Parathyroid adenoma (tissue), 2 donors: ENCODE measurements around the gene TBCD.

ENCODE experiments used
- H2AFZ ChIP-seq: fragments of 300-600 bp; sonication (generic); one replicate; pipeline ENCODE4 v1.7.0; 2017; ENCODE audit warnings: antibody characterized with exemption, mild to moderate bottlenecking
- H3K27ac ChIP-seq: fragments of 300-600 bp; sonication (generic); one replicate; pipeline ENCODE4 v1.7.0; 2017
- H3K27me3 ChIP-seq: fragments of 300-600 bp; sonication (generic); one replicate; pipeline ENCODE4 v1.7.0; 2017; ENCODE audit warnings: low read length; ENCODE audit not compliant: control insufficient read depth, insufficient read depth
- H3K36me3 ChIP-seq: fragments of 300-600 bp; sonication (generic); one replicate; pipeline ENCODE4 v1.7.0; 2017; ENCODE audit warnings: low read length; ENCODE audit not compliant: control insufficient read depth, insufficient read depth
- H3K4me1 ChIP-seq: fragments of 300-600 bp; sonication (generic); one replicate; pipeline ENCODE4 v1.7.0; 2017; ENCODE audit warnings: control low read depth
- H3K4me2 ChIP-seq: fragments of 300-600 bp; sonication (generic); one replicate; pipeline ENCODE4 v1.7.0; 2017; ENCODE audit warnings: low read length
- H3K4me3 ChIP-seq: fragments of 300-600 bp; sonication (generic); one replicate; pipeline ENCODE4 v1.7.0; 2017; ENCODE audit warnings: low read depth, low read length
- H3K79me2 ChIP-seq: fragments of 300-600 bp; sonication (generic); one replicate; pipeline ENCODE4 v1.7.0; 2017; ENCODE audit warnings: control low read depth
- H3K9ac ChIP-seq: fragments of 300-600 bp; sonication (generic); one replicate; pipeline ENCODE4 v1.7.0; 2017; ENCODE audit warnings: mild to moderate bottlenecking
- H3K9me3 ChIP-seq: fragments of 300-600 bp; sonication (generic); one replicate; pipeline ENCODE4 v1.7.0; 2017; ENCODE audit warnings: low read length; ENCODE audit not compliant: control insufficient read depth
- TF ChIP-seq, protein P1 (sequence below): fragments of 300-600 bp; sonication (generic); IDR thresholded peaks from one replicate; pipeline ENCODE4 v1.7.0; 2017; ENCODE audit warnings: antibody characterized with exemption, mild to moderate bottlenecking
- donor health status: primary hyperparathyroidism.

The TBCD gene

DNA sequence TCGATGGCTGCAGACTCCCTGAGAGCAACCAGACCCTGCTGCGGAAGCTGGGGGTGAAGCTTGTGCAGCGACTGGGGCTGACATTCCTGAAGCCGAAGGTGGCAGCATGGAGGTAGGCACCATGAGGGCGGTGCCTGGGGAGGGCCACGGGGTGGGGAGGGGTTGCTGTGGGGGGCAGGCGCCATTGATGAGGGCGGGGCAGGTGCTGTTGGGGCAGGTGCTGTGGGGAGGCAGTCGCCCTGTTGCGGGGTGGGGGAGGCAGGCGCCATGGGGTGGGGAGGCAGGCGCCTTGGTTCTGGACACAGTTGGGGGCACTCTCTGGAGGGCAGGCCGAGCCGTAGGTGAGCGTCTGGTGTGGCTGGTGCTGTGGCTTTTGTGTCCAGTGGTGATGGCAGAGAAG lies 49.0 kb downstream of the TBCD start:
- no peaks in the 10 kb centered on the region for H3K9me3 ChIP-seq
- H2AFZ ChIP-seq: no peak overlapping the region
- no peak overlapping the region for H3K9ac ChIP-seq
- H3K79me2 ChIP-seq: peaks cover 26% of the 10 kb centered on the region
- H3K27ac ChIP-seq: no peak overlapping the region
- H3K4me3 ChIP-seq: no peak overlapping the region
- no peaks in the 10 kb centered on the region for H3K36me3 ChIP-seq
- no peaks in the 10 kb centered on the region for H3K27me3 ChIP-seq
- no peaks in the 10 kb centered on the region for H3K4me1 ChIP-seq
- TF ChIP-seq, protein P1, sequence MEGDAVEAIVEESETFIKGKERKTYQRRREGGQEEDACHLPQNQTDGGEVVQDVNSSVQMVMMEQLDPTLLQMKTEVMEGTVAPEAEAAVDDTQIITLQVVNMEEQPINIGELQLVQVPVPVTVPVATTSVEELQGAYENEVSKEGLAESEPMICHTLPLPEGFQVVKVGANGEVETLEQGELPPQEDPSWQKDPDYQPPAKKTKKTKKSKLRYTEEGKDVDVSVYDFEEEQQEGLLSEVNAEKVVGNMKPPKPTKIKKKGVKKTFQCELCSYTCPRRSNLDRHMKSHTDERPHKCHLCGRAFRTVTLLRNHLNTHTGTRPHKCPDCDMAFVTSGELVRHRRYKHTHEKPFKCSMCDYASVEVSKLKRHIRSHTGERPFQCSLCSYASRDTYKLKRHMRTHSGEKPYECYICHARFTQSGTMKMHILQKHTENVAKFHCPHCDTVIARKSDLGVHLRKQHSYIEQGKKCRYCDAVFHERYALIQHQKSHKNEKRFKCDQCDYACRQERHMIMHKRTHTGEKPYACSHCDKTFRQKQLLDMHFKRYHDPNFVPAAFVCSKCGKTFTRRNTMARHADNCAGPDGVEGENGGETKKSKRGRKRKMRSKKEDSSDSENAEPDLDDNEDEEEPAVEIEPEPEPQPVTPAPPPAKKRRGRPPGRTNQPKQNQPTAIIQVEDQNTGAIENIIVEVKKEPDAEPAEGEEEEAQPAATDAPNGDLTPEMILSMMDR: no peak
- no peak overlapping the region for H3K4me2 ChIP-seq

DNA sequence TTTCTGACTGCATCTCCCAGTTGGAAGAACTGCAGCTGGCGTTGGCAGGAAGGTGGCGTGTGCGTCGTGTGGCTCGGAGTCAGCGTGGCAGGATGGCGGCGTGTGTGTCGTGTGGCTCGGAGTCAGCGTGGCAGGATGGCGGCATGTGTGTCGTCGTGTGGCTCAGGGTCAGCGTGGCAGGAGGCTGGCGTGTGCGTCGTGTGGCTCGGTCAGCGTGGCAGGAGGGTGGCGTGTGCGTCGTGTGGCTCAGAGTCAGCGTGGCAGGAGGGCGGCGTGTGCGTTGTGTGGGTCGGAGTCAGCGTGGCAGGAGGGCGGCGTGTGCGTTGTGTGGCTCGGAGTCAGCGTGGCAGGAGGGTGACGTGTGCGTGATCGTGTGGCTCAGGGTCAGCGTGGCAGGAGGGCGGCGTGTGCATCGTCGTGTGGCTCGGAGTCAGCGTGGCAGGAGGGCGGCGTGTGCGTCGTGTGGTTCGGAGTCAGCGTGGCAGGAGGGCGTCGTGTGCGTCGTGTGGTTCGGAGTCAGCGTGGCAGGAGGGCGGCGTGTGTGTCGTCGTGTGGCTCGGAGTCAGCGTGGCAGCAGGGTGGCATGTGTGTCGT lies 49.6 kb downstream of the TBCD start:
- Histone ChIP-seq H3K4me1 (peaks cover 6% of the 10 kb centered on the region), H3K9me3 (no peaks in the 10 kb centered on the region), H2AFZ (no peak overlapping the region), H3K27ac (no peak overlapping the region), H3K9ac (no peak overlapping the region), H3K79me2 (peaks cover 26% of the 10 kb centered on the region), H3K27me3 (no peaks in the 10 kb centered on the region), H3K36me3 (no peaks in the 10 kb centered on the region), H3K4me2 (no peak overlapping the region), H3K4me3 (no peak overlapping the region)
- TF ChIP-seq, protein P1: no peak

DNA sequence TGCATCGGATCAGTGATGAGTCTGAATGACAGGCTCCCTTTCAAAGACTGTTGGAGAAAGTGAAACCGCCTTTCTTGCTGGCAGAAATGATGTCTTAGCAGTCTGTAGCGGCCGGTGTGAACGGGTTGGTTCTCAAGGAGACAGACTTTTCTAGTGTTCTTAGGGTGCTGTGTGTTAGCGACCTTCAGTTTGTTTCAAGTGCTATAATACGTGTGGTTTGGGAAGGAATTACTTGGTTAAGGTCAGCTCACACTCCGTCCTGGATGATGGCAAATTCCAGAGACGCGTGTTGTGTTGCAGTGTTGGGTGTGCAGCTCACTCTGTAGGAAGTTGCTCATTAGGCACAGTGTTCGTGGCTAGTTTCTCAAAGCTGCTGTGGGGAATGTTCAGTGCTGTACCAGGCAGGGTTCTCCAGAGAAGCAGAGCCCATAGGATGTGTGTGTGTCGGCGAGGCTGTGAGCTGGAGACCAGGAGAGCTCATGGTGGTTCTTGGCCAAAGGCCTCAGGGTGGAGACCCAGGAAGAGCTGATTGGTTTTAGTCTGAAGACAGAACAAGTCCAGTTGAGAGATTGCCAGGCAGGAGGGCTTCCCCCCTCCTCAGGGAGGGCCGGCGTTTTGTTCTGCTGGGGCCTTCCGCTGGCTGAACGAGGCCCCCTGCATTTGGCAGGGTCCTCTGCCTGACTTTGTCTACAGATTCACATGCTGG lies 50.4 kb downstream of the TBCD start:
- H3K9ac ChIP-seq: no peak overlapping the region
- no peak overlapping the region for H2AFZ ChIP-seq
- H3K79me2 ChIP-seq: peaks cover 28% of the 10 kb centered on the region
- no peaks in the 10 kb centered on the region for H3K27me3 ChIP-seq
- no peak overlapping the region for H3K4me2 ChIP-seq
- no peak overlapping the region for H3K4me3 ChIP-seq
- no peaks in the 10 kb centered on the region for H3K9me3 ChIP-seq
- H3K36me3 ChIP-seq: no peaks in the 10 kb centered on the region
- TF ChIP-seq, protein P1: no peak
- peaks cover 13% of the 10 kb centered on the region for H3K4me1 ChIP-seq
- H3K27ac ChIP-seq: no peak overlapping the region

DNA sequence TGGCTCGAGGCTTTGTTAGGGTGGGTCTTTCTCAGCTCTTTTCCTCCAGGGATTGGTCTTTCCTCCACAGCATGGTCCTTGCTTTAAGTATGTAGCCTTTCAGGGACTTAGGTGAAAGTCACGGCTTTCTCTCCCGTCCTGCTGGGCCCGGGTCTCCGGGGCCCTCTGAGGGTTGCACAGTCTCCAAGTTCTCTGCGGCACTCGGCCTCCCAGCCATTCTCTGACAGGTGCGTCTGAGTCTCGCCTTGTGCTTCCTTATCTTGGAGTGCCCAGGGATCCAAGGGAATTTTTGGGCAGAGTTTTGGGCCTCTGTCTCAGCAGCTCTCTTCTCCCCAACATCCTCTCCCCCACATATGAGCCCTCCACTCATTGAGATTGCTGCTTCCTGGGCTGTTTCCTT lies 51.3 kb downstream of the TBCD start:
- no peak overlapping the region for H3K4me3 ChIP-seq
- TF ChIP-seq, protein P1: no peak
- H3K9ac ChIP-seq: no peak overlapping the region
- H3K4me2 ChIP-seq: no peak overlapping the region
- no peak overlapping the region for H2AFZ ChIP-seq
- no peak overlapping the region for H3K27ac ChIP-seq
- H3K27me3 ChIP-seq: no peaks in the 10 kb centered on the region
- peaks cover 14% of the 10 kb centered on the region for H3K4me1 ChIP-seq
- no peaks in the 10 kb centered on the region for H3K36me3 ChIP-seq
- peaks cover 30% of the 10 kb centered on the region for H3K79me2 ChIP-seq
- no peaks in the 10 kb centered on the region for H3K9me3 ChIP-seq

DNA sequence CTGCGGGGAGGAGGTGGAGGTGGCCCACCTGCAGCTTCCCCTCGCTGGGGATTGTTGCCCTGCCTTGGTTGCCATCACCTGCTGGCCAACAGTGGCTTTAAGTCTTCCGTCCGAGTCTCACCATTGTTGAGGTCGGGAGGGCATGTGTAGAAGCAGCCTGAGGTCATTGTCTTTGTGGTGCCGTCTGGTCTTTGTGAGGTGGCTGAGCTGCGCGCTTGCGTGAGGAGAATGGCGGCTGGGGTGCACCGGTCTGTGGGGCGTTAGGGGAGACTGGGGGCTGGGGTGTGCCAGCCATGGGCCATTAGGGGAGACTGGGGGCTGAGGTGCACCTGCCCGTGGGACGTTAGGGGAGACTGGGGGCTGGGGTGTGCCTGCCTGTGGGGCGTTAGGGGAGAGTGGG lies 51.7 kb downstream of the TBCD start:
- Histone ChIP-seq H3K27me3 (no peaks in the 10 kb centered on the region), H3K9me3 (no peaks in the 10 kb centered on the region), H3K79me2 (peaks cover 25% of the 10 kb centered on the region), H3K36me3 (no peaks in the 10 kb centered on the region), H3K4me2 (no peak overlapping the region), H2AFZ (no peak overlapping the region), H3K9ac (no peak overlapping the region), H3K4me3 (no peak overlapping the region), H3K4me1 (peaks cover 14% of the 10 kb centered on the region), H3K27ac (no peak overlapping the region)
- TF ChIP-seq, protein P1: no peak
